Anterior cingulate cortex (tissue), 58 donors: ENCODE measurements around the gene CCDC149.
A peak's percentile ranks its signal among the peaks of the same experiment; 100 is the strongest.

Experiments
- DNase-seq, 58 donors: peaks; one replicate each; lab custom pipeline; 2025; lab: John Stamatoyannopoulos, UW

The CCDC149 gene

GRCh38 chr4:24912252-24913118 lies at the start of gene CCDC149:
TSS of gene CCDC149 (minus strand) at chr4:24913042. CDS start at chr4:24912864, 178 bp downstream.
- DNase-seq: peak in 44 of 58 donors; percentile 16 to 66 (median 45)

GRCh38 chr4:24957886-24958285 lies 45.0 kb upstream of the CCDC149 start:
- no peak for DNase-seq

GRCh38 chr4:24956763-24957162 lies 43.9 kb upstream of the CCDC149 start:
- no peak for DNase-seq

DNA sequence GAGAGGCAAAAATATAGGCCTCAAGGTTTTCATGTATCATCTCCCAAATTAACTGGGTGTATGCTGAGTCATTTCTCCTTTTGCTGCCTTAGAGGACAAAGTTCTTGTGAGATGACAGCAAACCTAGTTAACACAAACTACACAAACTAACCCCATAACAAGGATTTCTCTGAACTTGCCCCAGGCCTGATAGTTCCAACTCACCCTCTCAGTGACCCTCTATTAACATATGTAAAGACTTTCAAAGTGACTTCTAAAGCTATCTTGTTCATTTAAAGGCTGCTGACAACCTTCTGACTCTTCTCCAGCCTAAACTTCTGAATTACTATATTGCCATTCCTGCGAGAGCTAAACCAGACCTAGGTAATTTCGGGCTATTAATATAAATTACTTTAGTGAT lies 43.2 kb upstream of the CCDC149 start:
- DNase-seq: no peak

GRCh38 chr4:24952667-24953066 lies 39.8 kb upstream of the CCDC149 start:
- DNase-seq: no peak

- DNase-seq: no peak
These were observed 37.1 kb upstream of the CCDC149 start for GRCh38 chr4:24949970-24950369.

DNA sequence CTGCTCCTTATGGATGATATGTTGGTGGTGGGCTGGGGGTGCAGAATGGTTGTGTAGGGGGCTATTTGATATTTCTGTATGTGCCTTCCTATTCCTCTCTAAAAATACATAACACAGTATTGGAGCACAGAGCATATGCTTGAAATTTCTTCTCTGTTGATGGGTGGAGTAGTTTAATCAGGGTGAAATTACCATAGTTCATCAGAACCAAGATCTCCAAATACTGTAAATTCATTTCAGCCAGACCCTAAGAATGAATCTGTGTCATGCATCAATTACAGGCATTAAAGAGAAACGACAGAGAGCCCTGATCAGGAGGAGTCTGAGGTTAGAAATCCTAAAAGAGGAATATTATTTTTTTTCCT lies 25.1 kb upstream of the CCDC149 start:
- DNase-seq: no peak

- no peak for DNase-seq
These were observed 24.5 kb upstream of the CCDC149 start for GRCh38 chr4:24937176-24937916.

DNA sequence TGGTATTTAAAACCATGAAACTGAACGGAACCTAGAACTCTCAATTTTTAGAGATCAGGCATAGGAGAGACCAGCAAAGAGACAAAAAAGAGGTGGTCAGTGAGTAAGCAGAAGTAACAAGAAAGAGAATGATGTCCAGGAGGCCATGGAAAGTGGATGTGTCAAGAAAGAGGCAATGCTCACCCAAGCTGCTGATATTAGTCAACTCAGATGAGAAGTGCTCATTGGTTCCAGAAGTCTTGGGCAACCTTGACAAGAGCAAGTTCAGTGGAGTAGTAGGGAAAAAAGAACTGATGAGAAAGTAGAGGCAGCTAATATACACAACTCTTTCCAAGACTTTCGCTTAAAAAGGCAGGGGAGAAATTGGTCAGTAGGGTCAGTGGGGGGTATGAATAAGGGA lies 23.0 kb upstream of the CCDC149 start:
- no peak for DNase-seq

DNA sequence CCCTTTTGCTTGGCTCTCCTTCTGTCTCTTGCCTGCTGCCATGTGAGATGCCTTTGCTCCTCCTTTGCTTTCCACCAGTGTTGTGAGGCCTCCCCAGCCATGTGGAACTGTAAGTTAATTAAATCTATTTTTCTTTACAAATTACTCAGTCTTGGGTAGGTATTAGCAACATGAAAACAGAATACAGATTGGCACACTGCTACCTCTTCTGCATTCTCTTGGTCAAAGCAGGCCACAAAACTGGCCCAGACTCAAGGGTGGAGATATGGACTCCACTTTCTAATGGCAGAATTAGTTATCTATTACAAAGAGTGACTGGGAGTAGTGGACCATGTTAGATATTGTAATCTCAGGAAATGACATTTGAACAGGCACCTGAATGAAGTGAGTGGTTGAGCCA lies 21.5 kb upstream of the CCDC149 start:
- no peak for DNase-seq

GRCh38 chr4:24933684-24934275 lies 20.9 kb upstream of the CCDC149 start:
- DNase-seq: no peak

DNA sequence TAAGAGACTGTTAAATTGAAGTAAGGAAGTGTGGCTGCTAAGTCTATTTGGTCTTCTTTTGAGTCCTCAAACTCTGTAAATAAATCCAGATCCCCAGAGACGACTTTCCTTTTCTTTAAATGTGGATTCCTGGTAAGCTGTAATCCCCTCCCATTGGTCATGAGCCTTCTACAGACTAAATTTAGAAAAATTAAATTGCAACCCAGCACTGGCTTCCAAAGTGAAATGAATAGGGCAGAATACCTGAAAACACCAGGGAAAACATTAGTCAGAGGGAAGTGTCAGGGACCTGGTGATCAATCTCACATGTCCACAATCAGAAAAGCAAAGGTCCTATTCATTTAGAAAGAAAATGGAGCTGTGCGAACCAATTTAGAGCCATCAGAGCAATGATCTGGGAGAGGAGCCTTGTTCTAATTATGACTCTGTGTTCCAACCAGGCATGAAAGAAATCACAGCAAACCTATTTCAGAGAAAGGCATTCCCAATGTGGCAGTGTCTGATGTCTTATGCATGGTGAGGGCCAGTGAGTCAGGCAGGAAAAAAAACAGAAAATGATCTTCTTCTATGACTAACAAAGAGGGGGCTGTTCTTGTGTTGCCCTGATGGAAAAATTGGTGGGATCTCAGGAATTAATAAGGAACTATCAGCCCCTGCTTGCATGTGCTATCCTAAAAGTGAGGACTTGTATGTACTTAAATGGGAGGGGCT lies 19.8 kb upstream of the CCDC149 start:
- no peak for DNase-seq

DNA sequence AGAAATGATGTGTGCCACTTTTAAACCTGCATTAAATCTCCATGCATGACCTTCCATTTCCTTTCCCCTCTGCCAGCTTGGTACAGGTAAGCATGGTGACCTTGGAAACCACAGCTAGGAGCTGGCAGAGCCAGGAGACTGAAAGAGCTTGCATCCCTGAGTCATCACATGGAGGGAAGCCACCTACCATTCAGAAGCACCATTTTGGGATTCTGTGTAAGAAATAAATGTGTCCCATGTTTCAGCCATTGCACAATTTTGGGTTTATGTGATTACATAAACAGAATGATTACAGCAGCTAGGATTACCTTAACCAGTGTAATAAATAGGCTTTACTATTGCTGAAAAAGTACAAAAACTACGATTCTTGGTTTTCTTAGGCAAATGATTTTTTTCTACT lies 17.3 kb upstream of the CCDC149 start:
- DNase-seq: no peak

GRCh38 chr4:24928708-24929107 lies 15.9 kb upstream of the CCDC149 start:
- DNase-seq: no peak

DNA sequence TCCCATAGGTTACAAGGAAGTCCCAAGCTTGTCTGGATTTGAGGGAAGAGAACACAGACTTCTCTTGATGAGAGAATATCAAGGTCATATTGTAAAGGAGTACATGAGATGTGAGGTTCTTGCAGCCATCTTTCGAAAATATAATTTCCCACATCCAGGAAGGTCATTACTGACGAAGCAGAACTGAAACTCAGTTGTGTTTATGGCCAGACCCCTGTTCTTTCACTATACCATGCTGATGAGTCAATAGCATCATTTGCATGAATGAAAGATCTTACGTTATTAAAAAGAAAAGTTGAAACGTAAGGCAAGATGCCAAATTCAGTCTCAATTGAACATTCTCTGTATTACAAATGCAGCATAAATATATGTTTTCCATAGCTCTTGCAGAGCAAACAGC lies 14.2 kb upstream of the CCDC149 start:
- DNase-seq: no peak

DNA sequence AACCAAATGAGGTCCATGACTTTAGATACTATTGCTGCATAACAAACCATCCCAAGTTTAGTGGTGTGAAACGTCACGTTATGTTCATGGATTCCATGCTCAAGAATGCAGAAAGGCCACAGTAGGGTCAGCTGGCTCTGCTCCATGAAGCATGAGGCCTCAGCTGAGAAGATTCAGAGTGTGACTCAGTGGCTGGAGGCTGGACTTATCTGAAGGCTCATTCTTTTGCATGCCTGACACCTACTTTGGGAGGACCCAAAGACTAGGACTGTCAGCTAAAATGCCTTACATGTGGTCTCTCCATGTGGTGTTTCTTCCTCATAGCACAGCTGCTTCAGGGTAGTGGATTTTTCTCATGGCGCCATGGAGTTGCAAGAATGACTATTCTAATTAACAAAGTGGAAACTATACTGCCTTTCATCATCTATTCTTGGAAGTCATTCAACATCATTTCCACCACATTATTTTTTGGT lies 11.5 kb upstream of the CCDC149 start:
- no peak for DNase-seq

GRCh38 chr4:24923550-24923949 lies 10.7 kb upstream of the CCDC149 start:
- no peak for DNase-seq

- no peak for DNase-seq
These were observed 10.2 kb upstream of the CCDC149 start for GRCh38 chr4:24923002-24923401.

- no peak for DNase-seq
These were observed 9.6 kb upstream of the CCDC149 start for GRCh38 chr4:24922416-24922815.

GRCh38 chr4:24921491-24921890 lies 8.6 kb upstream of the CCDC149 start:
- DNase-seq: no peak

DNA sequence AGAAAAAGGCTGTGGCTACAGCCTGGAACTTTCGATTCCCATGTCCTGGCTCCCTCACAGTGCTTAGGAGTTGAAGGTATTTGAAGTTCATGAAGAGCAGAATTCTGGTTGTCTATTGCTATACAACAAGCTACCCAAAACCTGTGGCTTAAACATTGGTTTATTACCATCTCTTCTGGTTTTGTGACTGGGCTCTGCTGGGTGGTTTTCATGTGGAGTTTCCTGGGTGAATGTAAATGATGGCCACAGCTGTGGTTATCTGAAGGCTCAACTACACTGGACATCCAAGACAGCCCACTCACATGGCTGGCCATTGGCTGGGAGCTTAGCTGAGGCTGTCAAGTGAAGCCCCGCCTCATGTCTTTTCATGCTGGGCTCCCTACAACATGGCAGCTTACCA lies 7.2 kb upstream of the CCDC149 start:
- no peak for DNase-seq
